HepG2 (cell line): ENCODE data around the gene PHAX. TPM values are rescaled to one million over a fixed set of nuclear protein-coding genes. Genes with fewer than 3 reads are reported as not detected.
A peak's percentile ranks its signal among the peaks of the same experiment; 100 is the strongest.

Experiments used
- ARNT2 ChIP-seq: sonication (generic); formaldehyde crosslinking; IDR thresholded peaks from 2 replicates; pipeline ENCODE4 v1.8.0; 2022; ENCODE audit warnings: mild to moderate bottlenecking, low read depth, missing genetic modification reagents, moderate library complexity
- ESRRA ChIP-seq: sonication (generic); formaldehyde crosslinking; IDR thresholded peaks from 2 replicates; pipeline ENCODE4 v1.5.1; 2020; ENCODE audit warnings: mild to moderate bottlenecking, low read depth, missing genetic modification reagents
- ETV5 ChIP-seq: IDR thresholded peaks from 2 replicates; pipeline ENCODE4 v1.6.1; 2018; ENCODE audit warnings: missing biosample characterization, missing genetic modification reagents, inconsistent platforms, borderline replicate concordance
- GABPA ChIP-seq, 2 experiments: IDR thresholded peaks; 2 replicates each; pipeline ENCODE4 v1.6.1; 2011 to 2016; ENCODE audit warnings: low read depth in 2 of 2, low read length in 1 of 2, missing biosample characterization in 1 of 2, missing genetic modification characterization in 1 of 2
- HMG20B ChIP-seq: conservative IDR thresholded peaks from 2 replicates; pipeline ENCODE4 v1.6.1; 2016; ENCODE audit warnings: missing genetic modification reagents, missing compliant biosample characterization
- HOXA3 ChIP-seq: sonication (generic); formaldehyde crosslinking; IDR thresholded peaks from 2 replicates; pipeline ENCODE4 v1.5.0; 2020; ENCODE audit warnings: missing genetic modification reagents
- IKZF5 ChIP-seq: IDR thresholded peaks from 2 replicates; pipeline ENCODE4 v1.6.1; 2018; ENCODE audit warnings: missing genetic modification reagents, mild to moderate bottlenecking, missing compliant biosample characterization
- MBD4 ChIP-seq: IDR thresholded peaks from 2 replicates; pipeline ENCODE4 v1.6.1; 2012; ENCODE audit warnings: low read length, inconsistent platforms, borderline replicate concordance
- MED13 ChIP-seq: sonication (generic); formaldehyde crosslinking; IDR thresholded peaks from 2 replicates; pipeline ENCODE4 v1.5.0; 2020; ENCODE audit warnings: missing genetic modification reagents
- MTF2 ChIP-seq: sonication (generic); formaldehyde crosslinking; IDR thresholded peaks from 2 replicates; pipeline ENCODE4 v1.5.0; 2020; ENCODE audit warnings: missing genetic modification reagents, borderline replicate concordance
- PHF20 ChIP-seq: sonication (generic); formaldehyde crosslinking; IDR thresholded peaks from 2 replicates; pipeline ENCODE4 v1.5.0; 2020; ENCODE audit warnings: mild to moderate bottlenecking, missing genetic modification reagents
- RARG ChIP-seq: sonication (generic); formaldehyde crosslinking; IDR thresholded peaks from 2 replicates; pipeline ENCODE4 v1.4.0; 2020; ENCODE audit warnings: low read depth, mild to moderate bottlenecking, missing genetic modification reagents
- SIX1 ChIP-seq: sonication (generic); formaldehyde crosslinking; IDR thresholded peaks from 2 replicates; pipeline ENCODE4 v1.4.0; 2020; ENCODE audit warnings: missing genetic modification reagents, borderline replicate concordance
- SKI ChIP-seq: fragments of 450-650 bp; IDR thresholded peaks from one replicate; pipeline ENCODE4 v1.6.1; 2018; ENCODE audit warnings: mild to moderate bottlenecking; ENCODE audit not compliant: partially characterized antibody
- SP4 ChIP-seq: sonication (generic); formaldehyde crosslinking; IDR thresholded peaks from 2 replicates; pipeline ENCODE4 v1.8.1; 2023; ENCODE audit warnings: mild to moderate bottlenecking, missing genetic modification reagents
- ZMAT3 ChIP-seq: sonication (generic); formaldehyde crosslinking; conservative IDR thresholded peaks from 2 replicates; pipeline ENCODE4 v1.7.0; 2021; ENCODE audit warnings: missing genetic modification reagents
- ZNF292 ChIP-seq: sonication (generic); formaldehyde crosslinking; IDR thresholded peaks from 2 replicates; pipeline ENCODE4 v1.8.1; 2022; ENCODE audit warnings: mild to moderate bottlenecking, low read depth, missing genetic modification reagents, borderline replicate concordance
- ZNF326 ChIP-seq: sonication (generic); formaldehyde crosslinking; IDR thresholded peaks from 2 replicates; pipeline ENCODE4 v1.4.0; 2020; ENCODE audit warnings: missing genetic modification reagents, borderline replicate concordance
- ZNF446 ChIP-seq: sonication (generic); formaldehyde crosslinking; IDR thresholded peaks from 2 replicates; pipeline ENCODE4 v1.5.0; 2020; ENCODE audit warnings: mild to moderate bottlenecking, missing genetic modification reagents
- ZNF451 ChIP-seq: sonication (generic); formaldehyde crosslinking; IDR thresholded peaks from 2 replicates; pipeline ENCODE4 v1.5.0; 2020; ENCODE audit warnings: mild to moderate bottlenecking, missing genetic modification reagents
- ZNF749 ChIP-seq: sonication (generic); formaldehyde crosslinking; IDR thresholded peaks from 2 replicates; pipeline ENCODE4 v1.8.0; 2022; ENCODE audit warnings: mild to moderate bottlenecking, missing genetic modification reagents, moderate library complexity, borderline replicate concordance
- ZNF790 ChIP-seq: sonication (generic); formaldehyde crosslinking; IDR thresholded peaks from 2 replicates; pipeline ENCODE4 v1.8.0; 2022; ENCODE audit warnings: missing genetic modification reagents, mild to moderate bottlenecking, borderline replicate concordance
- ZNF816 ChIP-seq: sonication (generic); formaldehyde crosslinking; IDR thresholded peaks from 2 replicates; pipeline ENCODE4 v1.8.0; 2022; ENCODE audit warnings: missing genetic modification reagents, mild to moderate bottlenecking, borderline replicate concordance
- polyA plus RNA-seq, 8 experiments: library from polyadenylated mRNA; depleted of rRNA in 3 of 8; stranded (reverse) in 7 of 8; unstranded in 1 of 8; fragments of >200 nt; fragmentation: Illumina TruSeq in 4 of 8; extraction: Trizol in 4 of 8; gene quantifications; 2 replicates each; pipeline versions ENCODE4 v1.2.1 to v1.2.3, GENCODE V29; 2011 to 2016; ENCODE audit warnings: low read depth in 4 of 8, missing spikeins in 1 of 8, mixed read lengths in 1 of 8; ENCODE audit not compliant: insufficient read depth in 1 of 8
- total RNA-seq, 5 experiments: library from RNA; depleted of rRNA; stranded (reverse); fragments of >200 nt; fragmentation: Illumina TruSeq; extraction: Trizol; gene quantifications; 2 replicates each; pipeline ENCODE4 v1.2.3, GENCODE V29; 2016; ENCODE audit warnings: low read depth in 1 of 5
- TF ChIP-seq, protein P1 (sequence below): sonication (generic); formaldehyde crosslinking; IDR thresholded peaks from 2 replicates; pipeline ENCODE4 v1.8.1; 2023; ENCODE audit warnings: missing genetic modification reagents, inconsistent platforms, borderline replicate concordance
- TF ChIP-seq, protein P2 (sequence below): sonication (generic); formaldehyde crosslinking; IDR thresholded peaks from 2 replicates; pipeline ENCODE4 v1.8.0; 2022; ENCODE audit warnings: missing genetic modification reagents, low read depth, mild to moderate bottlenecking, borderline replicate concordance

The PHAX gene
- total and polyA plus RNA-seq, 2 of the 13 experiments (the other 11 are each of a cell fraction or from before 2014, with no cell fraction given) = 20.0 to 59.7 TPM

GRCh38 chr5:126594748-126595485 is 5.8 kb upstream of the PHAX start, which contains the start of gene ALDH7A1 (continued):
- TF ChIP-seq ESRRA (CRISPR knock-in tag) = no peak
- no peak for TF ChIP-seq ZNF790 (CRISPR knock-in tag)
- peak; percentile 65 for TF ChIP-seq GABPA (IDR thresholded peaks at IDR 0.05; ENCODE audit: low read depth, low read length)
- TF ChIP-seq GABPA (CRISPR knock-in tag; IDR thresholded peaks at IDR 0.05; ENCODE audit: low read depth) = peak; percentile 91
- TF ChIP-seq ZNF292 (CRISPR knock-in tag) = peak; percentile 59; the same call in 1 of the 2 replicates
- TF ChIP-seq, protein P1, sequence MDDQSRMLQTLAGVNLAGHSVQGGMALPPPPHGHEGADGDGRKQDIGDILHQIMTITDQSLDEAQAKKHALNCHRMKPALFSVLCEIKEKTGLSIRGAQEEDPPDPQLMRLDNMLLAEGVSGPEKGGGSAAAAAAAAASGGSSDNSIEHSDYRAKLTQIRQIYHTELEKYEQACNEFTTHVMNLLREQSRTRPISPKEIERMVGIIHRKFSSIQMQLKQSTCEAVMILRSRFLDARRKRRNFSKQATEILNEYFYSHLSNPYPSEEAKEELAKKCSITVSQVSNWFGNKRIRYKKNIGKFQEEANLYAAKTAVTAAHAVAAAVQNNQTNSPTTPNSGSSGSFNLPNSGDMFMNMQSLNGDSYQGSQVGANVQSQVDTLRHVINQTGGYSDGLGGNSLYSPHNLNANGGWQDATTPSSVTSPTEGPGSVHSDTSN (CRISPR knock-in tag) = no peak; the same call in 1 of the 2 replicates
- peak; percentile 84 for TF ChIP-seq HOXA3 (CRISPR knock-in tag)
- TF ChIP-seq ZNF451 (CRISPR knock-in tag) = peak; percentile 58; the same call in 1 of the 2 replicates
- peak; percentile 60; the same call in 1 of the 2 replicates for TF ChIP-seq ZNF816 (CRISPR knock-in tag)
- no peak for TF ChIP-seq ZNF749 (CRISPR knock-in tag)
- peak; percentile 59 for TF ChIP-seq PHF20
- TF ChIP-seq SKI = peak; percentile 52
- peak; percentile 60 for TF ChIP-seq HMG20B
- peak; percentile 52 for TF ChIP-seq MED13 (CRISPR knock-in tag)
- TF ChIP-seq ETV5 (CRISPR knock-in tag) = peak; percentile 77
- TF ChIP-seq IKZF5 (CRISPR knock-in tag) = peak; percentile 84; the same call in 1 of the 2 replicates
- TF ChIP-seq SP4 (CRISPR knock-in tag) = peak; percentile 75
- TF ChIP-seq, protein P2, sequence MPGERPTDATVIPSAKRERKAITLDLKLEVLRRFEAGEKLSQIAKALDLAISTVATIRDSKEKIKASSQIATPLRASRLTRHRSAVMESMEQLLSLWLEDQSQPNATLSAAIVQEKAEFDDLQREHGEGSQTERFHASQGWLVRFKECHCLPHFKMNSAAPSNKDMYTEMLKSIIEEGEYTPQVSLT (CRISPR knock-in tag) = peak; percentile 87; the same call in 1 of the 2 replicates
- no peak; the same call in 1 of the 2 replicates for TF ChIP-seq ZMAT3 (CRISPR knock-in tag)
- peak; percentile 83 for TF ChIP-seq ARNT2 (CRISPR knock-in tag)
- 0 out of 2 replicates have a peak, but pooled peaks have one; percentile 43 for TF ChIP-seq SIX1 (CRISPR knock-in tag)
- TF ChIP-seq MBD4 = no peak
- 0 out of 2 replicates have a peak, but pooled peaks have one; percentile 42 for TF ChIP-seq ZNF446 (CRISPR knock-in tag)
- no peak for TF ChIP-seq MTF2 (CRISPR knock-in tag)
- no peak for TF ChIP-seq RARG
- no peak for TF ChIP-seq ZNF326
